ENCODE measurements around the gene FGF21. TPM values are rescaled to one million over a fixed set of nuclear protein-coding genes. Genes with fewer than 3 reads are reported as not detected.
"Not testable (repeated sequence)": the region's sequence is repeated elsewhere in the genome, so short reads cannot be mapped to it uniquely, and the experiment has no call there.

The FGF21 gene
- total and polyA plus RNA-seq, 5 donors from 2014 or later = not detected

DNA sequence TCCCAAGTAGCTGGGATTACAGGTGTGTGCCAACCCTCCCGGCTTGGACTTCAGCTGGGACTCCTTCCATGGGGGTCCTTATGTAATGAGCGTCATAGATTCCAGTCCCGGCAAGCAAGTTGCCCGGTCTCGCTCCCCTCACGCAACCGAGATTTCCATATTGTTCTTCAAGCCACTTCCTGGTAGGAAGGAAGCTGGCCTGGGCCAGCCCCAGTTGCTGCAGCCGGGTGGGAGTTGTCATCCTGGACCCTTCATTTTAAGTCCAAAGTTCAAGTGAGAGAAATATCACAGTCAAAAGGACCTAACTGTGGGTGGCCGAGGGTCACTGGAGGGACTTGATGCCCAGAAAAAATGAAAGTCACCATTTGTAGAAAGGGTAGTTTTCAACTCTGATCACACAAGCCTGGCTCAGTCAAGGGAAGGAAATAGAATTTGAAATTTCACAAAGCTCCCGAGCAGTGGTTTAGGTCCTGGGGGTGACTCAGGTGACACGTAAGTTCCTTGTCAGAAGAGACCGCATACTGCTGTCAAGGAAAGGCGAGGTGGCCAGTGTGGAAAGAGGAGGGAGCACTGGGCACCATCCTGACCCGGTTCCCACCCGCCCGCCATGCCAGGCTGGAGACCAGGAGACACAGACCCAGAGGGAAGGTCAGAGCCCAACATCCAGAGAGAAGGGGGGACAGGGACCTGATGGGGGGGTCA lies 5.3 kb downstream of the FGF21 start:
- Histone ChIP-seq H3K9me3 (ENCODE audit: control insufficient read depth in 2 of 2, low read length in 2 of 2) (no peaks in the 10 kb centered on the region), H3K4me3 (ENCODE audit: low read depth, low read length) (no peak overlapping the region), H3K4me1 (ENCODE audit: control insufficient read depth, insufficient read depth, low read length, poor library complexity, severe bottlenecking) (no peaks in the 10 kb centered on the region), H3K36me3 (ENCODE audit: control insufficient read depth, insufficient read depth, low read length) (no peaks in the 10 kb centered on the region), H3K27me3 (ENCODE audit: control insufficient read depth, insufficient read depth, low read length) (no peaks in the 10 kb centered on the region), H3K27ac (ENCODE audit: insufficient read depth, low read length, poor library complexity, severe bottlenecking) (no peak overlapping the region)
- no peak for DNase-seq
- peaks cover 16% of the 10 kb centered on the region for H3K27me3 Mint-ChIP-seq
- no peaks in the 10 kb centered on the region for H3K9me3 Mint-ChIP-seq
- no peak overlapping the region for H3K4me3 Mint-ChIP-seq
- peaks cover 0 to 4% (median 0%) of the 10 kb centered on the region in 4 donors for H3K4me1 Mint-ChIP-seq
- no peaks in the 10 kb centered on the region for H3K36me3 Mint-ChIP-seq
- no peak for ATAC-seq (ENCODE audit: low read depth in 2 of 2)
- no peak overlapping the region for H3K27ac Mint-ChIP-seq

DNA sequence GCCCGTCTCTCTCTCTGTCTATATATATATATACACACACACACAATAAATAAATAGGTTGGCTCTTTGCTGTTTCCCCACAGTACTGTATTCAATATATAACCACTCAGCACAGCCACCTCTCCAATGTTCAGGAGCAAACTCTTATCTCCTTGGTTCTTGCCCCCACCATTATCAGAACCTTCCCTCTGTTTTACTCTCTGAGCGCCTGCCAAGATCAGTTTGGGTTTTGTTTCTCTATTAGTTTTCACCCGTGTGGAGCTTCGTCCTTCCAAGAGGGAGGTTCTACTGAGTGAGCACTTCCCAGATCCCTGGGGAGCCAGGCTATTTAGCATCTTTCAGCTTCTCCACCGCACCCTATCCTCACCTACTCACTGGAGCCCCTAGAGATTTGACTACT lies 10.5 kb downstream of the FGF21 start:
- not testable (repeated sequence) for H3K4me3 Mint-ChIP-seq; H3K36me3 Mint-ChIP-seq; ATAC-seq (ENCODE audit: low read depth in 2 of 2); H3K27ac ChIP-seq (ENCODE audit: insufficient read depth, low read length, poor library complexity, severe bottlenecking); H3K9me3 Mint-ChIP-seq; H3K4me1 ChIP-seq (ENCODE audit: control insufficient read depth, insufficient read depth, low read length, poor library complexity, severe bottlenecking); H3K9me3 ChIP-seq (ENCODE audit: control insufficient read depth in 2 of 2, low read length in 2 of 2); H3K27ac Mint-ChIP-seq; H3K27me3 ChIP-seq (ENCODE audit: control insufficient read depth, insufficient read depth, low read length); H3K4me3 ChIP-seq (ENCODE audit: low read depth, low read length); H3K4me1 Mint-ChIP-seq; DNase-seq; H3K36me3 ChIP-seq (ENCODE audit: control insufficient read depth, insufficient read depth, low read length)
- H3K27me3 Mint-ChIP-seq = peaks cover 17% of the 10 kb centered on the region

DNA sequence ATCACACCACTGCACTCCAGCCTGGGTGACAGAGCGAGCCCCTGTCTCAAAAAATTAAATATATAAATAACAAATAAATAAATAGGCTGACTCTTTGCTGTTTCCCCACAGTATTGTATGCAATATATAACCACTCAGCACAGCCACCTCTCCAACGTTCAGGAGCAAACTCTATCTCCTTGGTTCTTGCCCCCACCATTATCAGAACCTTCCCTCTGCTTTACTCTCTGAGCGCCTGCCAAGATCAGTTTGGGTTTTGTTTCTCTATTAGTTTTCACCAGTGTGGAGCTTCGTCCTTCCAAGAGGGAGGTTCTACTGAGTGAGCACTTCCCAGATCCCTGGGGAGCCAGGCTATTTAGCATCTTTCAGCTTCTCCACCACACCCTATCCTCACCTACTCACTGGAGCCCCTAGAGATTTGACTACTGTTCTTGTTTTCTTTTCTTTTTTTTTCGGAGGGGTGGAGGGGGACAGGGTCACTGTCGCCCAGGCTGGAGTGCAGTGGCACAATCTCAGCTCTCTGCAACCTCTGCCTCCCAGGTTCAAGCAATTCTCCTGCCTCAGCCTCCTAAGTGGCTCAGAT lies 12.9 kb downstream of the FGF21 start:
- H3K27me3 ChIP-seq (ENCODE audit: control insufficient read depth, insufficient read depth, low read length); H3K4me1 ChIP-seq (ENCODE audit: control insufficient read depth, insufficient read depth, low read length, poor library complexity, severe bottlenecking); H3K9me3 ChIP-seq (ENCODE audit: control insufficient read depth in 2 of 2, low read length in 2 of 2); ATAC-seq (ENCODE audit: low read depth in 2 of 2); H3K4me3 Mint-ChIP-seq; H3K36me3 Mint-ChIP-seq; H3K36me3 ChIP-seq (ENCODE audit: control insufficient read depth, insufficient read depth, low read length); DNase-seq; H3K4me1 Mint-ChIP-seq; H3K27ac Mint-ChIP-seq; H3K27ac ChIP-seq (ENCODE audit: insufficient read depth, low read length, poor library complexity, severe bottlenecking); H3K9me3 Mint-ChIP-seq; H3K4me3 ChIP-seq (ENCODE audit: low read depth, low read length): not testable (repeated sequence)
- H3K27me3 Mint-ChIP-seq = peaks cover 12% of the 10 kb centered on the region

DNA sequence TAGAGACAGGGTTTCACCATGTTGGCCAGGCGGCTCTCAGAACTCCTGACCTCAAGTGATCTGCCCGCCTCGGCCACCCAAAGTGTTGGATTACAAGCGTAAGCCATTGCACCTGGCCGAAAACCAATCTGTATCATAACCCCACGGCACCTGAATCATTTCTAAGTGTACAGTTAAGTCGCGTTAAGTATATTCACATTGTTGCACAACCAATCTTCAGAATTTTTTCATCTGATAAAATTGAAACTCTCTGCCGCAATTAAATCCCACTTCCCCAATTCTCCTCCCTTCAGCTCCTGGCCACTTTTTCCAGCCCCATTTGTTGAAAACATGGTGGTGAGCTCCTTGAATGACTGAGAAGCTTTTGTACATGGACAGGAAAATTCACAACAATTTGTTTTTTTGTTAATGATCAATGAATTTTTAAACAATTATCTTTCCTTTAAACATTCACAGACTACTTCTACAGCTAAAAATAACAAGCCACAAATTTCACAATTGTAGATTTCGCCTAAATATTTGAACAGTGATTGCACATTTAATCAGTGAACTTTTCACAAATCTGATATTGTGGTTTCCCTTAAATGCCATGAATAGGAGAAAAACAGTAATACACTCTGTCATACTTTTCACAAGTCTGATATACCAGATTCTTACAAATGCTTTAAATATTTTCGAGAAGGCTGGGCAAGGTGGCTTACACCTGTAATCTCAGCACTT lies 13.8 kb downstream of the FGF21 start:
- ATAC-seq (ENCODE audit: low read depth in 2 of 2) (no peak), DNase-seq (no peak)
- peaks cover 2% of the 10 kb centered on the region for H3K27me3 ChIP-seq (ENCODE audit: control insufficient read depth, insufficient read depth, low read length)
- no peaks in the 10 kb centered on the region for H3K9me3 ChIP-seq (ENCODE audit: control insufficient read depth in 2 of 2, low read length in 2 of 2)
- no peaks in the 10 kb centered on the region for H3K4me1 ChIP-seq (ENCODE audit: control insufficient read depth, insufficient read depth, low read length, poor library complexity, severe bottlenecking)
- no peak overlapping the region for H3K27ac ChIP-seq (ENCODE audit: insufficient read depth, low read length, poor library complexity, severe bottlenecking)
- H3K36me3 ChIP-seq (ENCODE audit: control insufficient read depth, insufficient read depth, low read length) = no peaks in the 10 kb centered on the region
- H3K4me1 Mint-ChIP-seq = no peaks in the 10 kb centered on the region
- no peak overlapping the region for H3K4me3 ChIP-seq (ENCODE audit: low read depth, low read length)
- no peaks in the 10 kb centered on the region for H3K9me3 Mint-ChIP-seq
- peaks cover 10% of the 10 kb centered on the region for H3K27me3 Mint-ChIP-seq
- no peak overlapping the region for H3K4me3 Mint-ChIP-seq
- H3K36me3 Mint-ChIP-seq = no peaks in the 10 kb centered on the region
- no peak overlapping the region for H3K27ac Mint-ChIP-seq

DNA sequence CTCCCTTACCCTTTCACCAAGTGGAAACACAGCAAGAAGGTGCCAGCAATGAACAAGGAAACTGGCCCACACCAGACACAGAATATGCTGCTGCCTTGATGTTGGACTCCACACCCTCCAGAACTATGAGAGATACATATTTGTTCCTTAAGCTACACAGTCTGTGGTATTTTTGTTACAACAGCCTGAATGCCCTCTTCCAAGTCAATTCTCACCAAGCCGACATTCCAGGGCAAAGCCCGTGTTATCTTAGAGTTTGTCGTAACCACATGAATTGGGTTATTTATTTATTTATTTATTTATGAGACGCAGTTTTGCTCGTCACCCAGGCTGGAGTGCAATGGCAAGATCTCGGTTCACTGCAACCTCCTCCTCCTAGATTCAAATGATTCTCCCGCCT lies 14.9 kb downstream of the FGF21 start:
- Histone ChIP-seq H3K4me3 (ENCODE audit: low read depth, low read length) (no peak overlapping the region), H3K36me3 (ENCODE audit: control insufficient read depth, insufficient read depth, low read length) (no peaks in the 10 kb centered on the region), H3K4me1 (ENCODE audit: control insufficient read depth, insufficient read depth, low read length, poor library complexity, severe bottlenecking) (no peaks in the 10 kb centered on the region), H3K27me3 (ENCODE audit: control insufficient read depth, insufficient read depth, low read length) (peaks cover 2% of the 10 kb centered on the region), H3K27ac (ENCODE audit: insufficient read depth, low read length, poor library complexity, severe bottlenecking) (no peak overlapping the region), H3K9me3 (ENCODE audit: control insufficient read depth in 2 of 2, low read length in 2 of 2) (no peaks in the 10 kb centered on the region)
- ATAC-seq (ENCODE audit: low read depth in 2 of 2) (no peak), DNase-seq (no peak)
- Mint-ChIP-seq H3K27me3 (peaks cover 10% of the 10 kb centered on the region), H3K4me1 (no peaks in the 10 kb centered on the region), H3K36me3 (no peaks in the 10 kb centered on the region), H3K9me3 (no peaks in the 10 kb centered on the region), H3K27ac (no peak overlapping the region), H3K4me3 (no peak overlapping the region)

DNA sequence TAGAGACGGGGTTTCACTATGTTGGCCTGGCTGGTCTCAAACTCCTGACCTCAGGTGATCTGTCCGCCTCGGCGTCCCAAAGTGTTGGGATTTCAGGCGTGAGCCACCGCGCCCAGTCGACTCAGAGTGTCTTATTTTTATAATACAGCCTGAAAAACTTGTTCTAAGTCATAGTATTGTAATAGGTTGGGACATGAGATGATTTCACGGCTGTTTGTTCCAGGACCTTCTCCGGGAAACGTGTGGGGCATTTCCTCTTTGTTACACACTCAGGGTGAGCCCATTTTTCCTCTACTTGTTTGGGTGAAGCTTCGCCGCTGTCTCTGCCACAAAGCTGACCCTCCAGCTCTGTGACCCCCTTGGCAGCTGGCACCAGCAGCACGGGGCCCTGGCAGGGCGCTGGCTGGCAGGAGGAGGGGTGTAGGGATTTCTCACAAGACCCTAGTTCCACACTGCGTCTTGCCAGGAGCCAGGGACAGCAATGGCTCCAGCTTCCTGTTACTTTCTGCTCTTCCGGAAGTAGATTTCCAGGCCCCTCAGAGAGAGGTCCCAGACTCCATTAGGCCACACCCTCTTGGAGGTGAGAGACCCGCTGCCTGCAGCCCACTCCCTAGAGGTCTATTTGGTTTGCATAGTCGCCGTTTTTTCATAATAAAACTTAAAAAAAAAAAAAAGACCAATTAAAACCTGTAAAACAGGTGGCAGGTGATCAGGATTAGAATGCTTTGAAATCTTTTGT lies 15.6 kb downstream of the FGF21 start:
- H3K27ac Mint-ChIP-seq = no peak overlapping the region
- no peaks in the 10 kb centered on the region for H3K4me1 Mint-ChIP-seq
- H3K27me3 Mint-ChIP-seq = peaks cover 10% of the 10 kb centered on the region
- no peak overlapping the region for H3K4me3 Mint-ChIP-seq
- H3K27ac ChIP-seq (ENCODE audit: insufficient read depth, low read length, poor library complexity, severe bottlenecking) = no peak overlapping the region
- no peaks in the 10 kb centered on the region for H3K9me3 Mint-ChIP-seq
- H3K27me3 ChIP-seq (ENCODE audit: control insufficient read depth, insufficient read depth, low read length) = peaks cover 2% of the 10 kb centered on the region
- DNase-seq = no peak
- H3K4me3 ChIP-seq (ENCODE audit: low read depth, low read length) = no peak overlapping the region
- no peaks in the 10 kb centered on the region for H3K4me1 ChIP-seq (ENCODE audit: control insufficient read depth, insufficient read depth, low read length, poor library complexity, severe bottlenecking)
- H3K36me3 ChIP-seq (ENCODE audit: control insufficient read depth, insufficient read depth, low read length) = no peaks in the 10 kb centered on the region
- no peaks in the 10 kb centered on the region for H3K36me3 Mint-ChIP-seq
- ATAC-seq (ENCODE audit: low read depth in 2 of 2) = no peak
- H3K9me3 ChIP-seq (ENCODE audit: control insufficient read depth in 2 of 2, low read length in 2 of 2) = no peaks in the 10 kb centered on the region

DNA sequence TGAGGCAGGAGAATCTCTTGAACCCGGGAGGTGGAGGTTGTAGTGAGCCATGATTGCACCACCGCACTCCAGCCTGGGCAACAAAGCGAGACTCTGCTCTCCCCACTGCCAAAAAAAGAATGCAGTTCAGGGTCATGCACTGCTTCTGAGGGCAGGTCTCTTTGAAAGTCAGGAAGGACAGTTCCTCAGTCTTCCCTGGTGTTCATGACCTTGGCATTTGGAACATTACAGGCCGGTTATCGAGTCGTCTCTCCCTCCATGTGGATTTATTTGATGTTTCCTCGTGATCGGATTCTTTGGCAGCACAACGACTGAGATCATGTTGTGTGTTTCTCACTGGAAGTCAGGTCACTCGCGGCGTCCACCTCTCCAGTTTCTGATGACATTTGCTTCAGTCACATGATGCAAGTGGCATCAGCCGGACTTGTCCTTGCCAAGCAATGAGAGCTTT lies 17.2 kb downstream of the FGF21 start:
- Histone ChIP-seq H3K36me3 (ENCODE audit: control insufficient read depth, insufficient read depth, low read length) (no peaks in the 10 kb centered on the region), H3K4me3 (ENCODE audit: low read depth, low read length) (no peak overlapping the region), H3K27me3 (ENCODE audit: control insufficient read depth, insufficient read depth, low read length) (peaks cover 2% of the 10 kb centered on the region), H3K9me3 (ENCODE audit: control insufficient read depth in 2 of 2, low read length in 2 of 2) (no peaks in the 10 kb centered on the region), H3K4me1 (ENCODE audit: control insufficient read depth, insufficient read depth, low read length, poor library complexity, severe bottlenecking) (no peaks in the 10 kb centered on the region), H3K27ac (ENCODE audit: insufficient read depth, low read length, poor library complexity, severe bottlenecking) (no peak overlapping the region)
- no peaks in the 10 kb centered on the region for H3K36me3 Mint-ChIP-seq
- peaks cover 15% of the 10 kb centered on the region for H3K27me3 Mint-ChIP-seq
- DNase-seq (no peak), ATAC-seq (ENCODE audit: low read depth in 2 of 2) (no peak)
- no peaks in the 10 kb centered on the region for H3K9me3 Mint-ChIP-seq
- H3K27ac Mint-ChIP-seq = no peak overlapping the region
- H3K4me3 Mint-ChIP-seq = no peak overlapping the region
- H3K4me1 Mint-ChIP-seq = no peaks in the 10 kb centered on the region

Data from CD4-positive, CD25-positive, alpha-beta regulatory T cell (primary cell).